Vagina (tissue), 2 donors: ENCODE data around the gene CERS1.

Experiments
- POLR2AphosphoS5 ChIP-seq, 2 donors: sonication (generic); formaldehyde crosslinking; IDR thresholded peaks; one replicate each; pipeline ENCODE4 v1.9.0; 2017; ENCODE audit warnings: antibody characterized with exemption in 2 of 2, mild to moderate bottlenecking in 2 of 2, low read depth in 1 of 2; ENCODE audit not compliant: insufficient read depth in 1 of 2
- TF ChIP-seq, protein P1 (sequence below), 3 experiments: fragments of 450-650 bp in 2 of 3; fragments of 200-600 bp in 1 of 3; sonication (generic) in 1 of 3; IDR thresholded peaks; one replicate each; pipeline ENCODE4 v1.5.1; 2017 to 2019; ENCODE audit warnings: antibody characterized with exemption in 3 of 3, mild to moderate bottlenecking in 2 of 3, moderate library complexity in 2 of 3

DNA sequence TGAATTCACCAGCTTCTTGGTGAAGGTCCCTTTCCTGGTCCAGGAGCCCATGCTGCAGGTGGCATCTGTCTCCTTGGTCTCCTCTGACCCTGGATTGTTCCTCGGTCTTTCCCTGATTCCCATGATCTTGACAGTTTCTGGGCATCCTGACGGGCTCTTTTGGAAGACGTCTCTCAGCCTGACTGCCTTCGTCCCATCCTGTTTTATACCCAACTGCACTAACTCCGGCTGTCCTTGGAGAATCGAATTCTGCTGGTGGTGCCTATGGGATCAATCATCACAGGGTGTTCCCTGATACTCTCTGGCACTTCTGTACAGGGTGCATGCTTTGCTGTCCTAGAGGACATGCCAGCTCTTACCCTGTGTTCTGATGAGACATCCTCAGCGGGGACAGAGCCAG, 19.1 kb downstream of the CERS1 start:
- no peak for TF ChIP-seq POLR2AphosphoS5 (IDR thresholded peaks at IDR 0.05; ENCODE audit: insufficient read depth in 1 of 2, low read depth in 1 of 2)
- TF ChIP-seq, protein P1, sequence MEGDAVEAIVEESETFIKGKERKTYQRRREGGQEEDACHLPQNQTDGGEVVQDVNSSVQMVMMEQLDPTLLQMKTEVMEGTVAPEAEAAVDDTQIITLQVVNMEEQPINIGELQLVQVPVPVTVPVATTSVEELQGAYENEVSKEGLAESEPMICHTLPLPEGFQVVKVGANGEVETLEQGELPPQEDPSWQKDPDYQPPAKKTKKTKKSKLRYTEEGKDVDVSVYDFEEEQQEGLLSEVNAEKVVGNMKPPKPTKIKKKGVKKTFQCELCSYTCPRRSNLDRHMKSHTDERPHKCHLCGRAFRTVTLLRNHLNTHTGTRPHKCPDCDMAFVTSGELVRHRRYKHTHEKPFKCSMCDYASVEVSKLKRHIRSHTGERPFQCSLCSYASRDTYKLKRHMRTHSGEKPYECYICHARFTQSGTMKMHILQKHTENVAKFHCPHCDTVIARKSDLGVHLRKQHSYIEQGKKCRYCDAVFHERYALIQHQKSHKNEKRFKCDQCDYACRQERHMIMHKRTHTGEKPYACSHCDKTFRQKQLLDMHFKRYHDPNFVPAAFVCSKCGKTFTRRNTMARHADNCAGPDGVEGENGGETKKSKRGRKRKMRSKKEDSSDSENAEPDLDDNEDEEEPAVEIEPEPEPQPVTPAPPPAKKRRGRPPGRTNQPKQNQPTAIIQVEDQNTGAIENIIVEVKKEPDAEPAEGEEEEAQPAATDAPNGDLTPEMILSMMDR (IDR thresholded peaks at IDR 0.05), result no peak
